Activated naive CD8-positive, alpha-beta T cell treated with anti-CD3 and anti-CD28 coated beads, Interleukin-2, amount 10 ng/mL, durations not matched to agents 7 days and 5 days (primary cell): ENCODE results near the gene PTPN4. TPM values are rescaled to one million over a fixed set of nuclear protein-coding genes. Genes with fewer than 3 reads are reported as not detected.

Experiments
- ATAC-seq: fragments of 150-1000 bp; cut with Tn5 transposase; one replicate; pipeline ENCODE4 v1.10.0; 2021; ENCODE audit warnings: low read depth, moderate library complexity
- POLR2A ChIA-PET: fragments of 350-600 bp; sonication (Branson Sonifier 250); formaldehyde crosslinking; loops from one replicate; lab custom pipeline; 2021; ENCODE audit warnings: antibody characterized with exemption; lab: Charles Lee
- DNase-seq: peaks from one replicate; pipeline ENCODE4 v3.0.0; 2021
- H3K27ac Mint-ChIP-seq: one replicate; pipeline ENCODE4 v1.8.0; 2022; ENCODE audit warnings: mild to moderate bottlenecking, mixed read lengths
- H3K27me3 Mint-ChIP-seq: one replicate; pipeline ENCODE4 v1.8.0; 2022; ENCODE audit warnings: mild to moderate bottlenecking, moderate library complexity, mixed read lengths
- H3K36me3 Mint-ChIP-seq: one replicate; pipeline ENCODE4 v1.8.0; 2021; ENCODE audit warnings: mild to moderate bottlenecking, mixed read lengths
- H3K4me1 Mint-ChIP-seq: one replicate; pipeline ENCODE4 v1.8.0; 2021; ENCODE audit warnings: mixed read lengths
- H3K4me3 Mint-ChIP-seq: one replicate; pipeline ENCODE4 v1.8.0; 2022; ENCODE audit warnings: mild to moderate bottlenecking, moderate library complexity, mixed read lengths
- H3K9me3 Mint-ChIP-seq: one replicate; pipeline ENCODE4 v1.8.0; 2021; ENCODE audit warnings: mixed read lengths
- total RNA-seq, 2 experiments: library from RNA; stranded (reverse); gene quantifications; one replicate each; pipeline ENCODE4 v1.2.3, GENCODE V29; 2021

Gene PTPN4
- total RNA-seq: 100 to 1,000 TPM; 102 to 109 TPM

GRCh38 chr2:119759451-119760236 is at the start of gene PTPN4:
PTPN4 (plus strand) TSS chr2:119759922; CDS start chr2:119809854, 49,932 bp downstream.
- POLR2A ChIA-PET: interaction anchor here (0.6 to 1.8 kb wide), 16 partner anchors 9 to 490 kb away, joined by 3 to 15 read pairs (median 4); partner anchors contain the start of gene EPB41L5
- Mint-ChIP-seq H3K36me3 (no peaks in the 10 kb centered on the region), H3K27me3 (no peaks in the 10 kb centered on the region), H3K4me1 (peaks cover 28% of the 10 kb centered on the region), H3K9me3 (no peaks in the 10 kb centered on the region), H3K4me3 (peak within 1 kb of the TSS; percentile 90), H3K27ac (peak within 1 kb of the TSS; percentile 90)
- DNase-seq (peak; percentile 94), ATAC-seq (peak; percentile 96)

DNA sequence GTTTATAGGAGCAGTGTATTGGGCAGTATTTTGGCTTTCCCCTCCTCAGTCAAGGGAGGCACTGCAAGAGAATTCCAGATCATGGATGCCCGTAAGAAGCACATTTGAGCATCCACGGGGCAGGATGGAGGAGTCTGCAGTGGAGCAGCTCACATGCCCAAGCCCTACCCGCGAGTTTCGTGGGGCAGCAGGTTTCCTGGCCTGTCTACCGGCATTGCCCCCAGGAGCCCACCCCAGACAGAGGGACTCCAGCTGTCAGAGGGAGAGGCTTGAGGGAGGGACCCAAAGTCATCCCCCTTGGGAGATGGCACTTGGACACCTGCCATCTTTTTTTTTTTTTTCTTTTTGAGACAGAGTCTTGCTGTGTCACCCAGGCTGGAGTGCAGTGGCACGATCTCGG is 49.4 kb upstream of the PTPN4 start:
- DNase-seq (no peak), ATAC-seq (no peak)
- no peak overlapping the region for H3K27ac Mint-ChIP-seq
- H3K4me3 Mint-ChIP-seq: no peak overlapping the region
- H3K27me3 Mint-ChIP-seq: peaks cover 3% of the 10 kb centered on the region
- H3K4me1 Mint-ChIP-seq: peaks cover 1% of the 10 kb centered on the region
- peaks cover 1% of the 10 kb centered on the region for H3K9me3 Mint-ChIP-seq
- POLR2A ChIA-PET: no interaction called here
- no peaks in the 10 kb centered on the region for H3K36me3 Mint-ChIP-seq

- peaks cover 3% of the 10 kb centered on the region for H3K27me3 Mint-ChIP-seq
- no peaks in the 10 kb centered on the region for H3K36me3 Mint-ChIP-seq
- no peak overlapping the region for H3K4me3 Mint-ChIP-seq
- ATAC-seq: no peak
- peaks cover 1% of the 10 kb centered on the region for H3K9me3 Mint-ChIP-seq
- no peak overlapping the region for H3K27ac Mint-ChIP-seq
- H3K4me1 Mint-ChIP-seq: peaks cover 1% of the 10 kb centered on the region
- POLR2A ChIA-PET: interaction anchor here (0.6 kb wide), 1 partner anchor 372 kb away, joined by 4 read pairs; no protein-coding TSS in a partner anchor
- no peak for DNase-seq
Observed at GRCh38 chr2:119711352-119711751, 48.4 kb upstream of the PTPN4 start.

GRCh38 chr2:119712571-119712970 is 47.2 kb upstream of the PTPN4 start:
- H3K4me1 Mint-ChIP-seq: peaks cover 1% of the 10 kb centered on the region
- DNase-seq (no peak), ATAC-seq (no peak)
- no peaks in the 10 kb centered on the region for H3K36me3 Mint-ChIP-seq
- H3K27me3 Mint-ChIP-seq: peaks cover 3% of the 10 kb centered on the region
- POLR2A ChIA-PET: no interaction called here
- peaks cover 1% of the 10 kb centered on the region for H3K9me3 Mint-ChIP-seq
- H3K27ac Mint-ChIP-seq: no peak overlapping the region
- no peak overlapping the region for H3K4me3 Mint-ChIP-seq

DNA sequence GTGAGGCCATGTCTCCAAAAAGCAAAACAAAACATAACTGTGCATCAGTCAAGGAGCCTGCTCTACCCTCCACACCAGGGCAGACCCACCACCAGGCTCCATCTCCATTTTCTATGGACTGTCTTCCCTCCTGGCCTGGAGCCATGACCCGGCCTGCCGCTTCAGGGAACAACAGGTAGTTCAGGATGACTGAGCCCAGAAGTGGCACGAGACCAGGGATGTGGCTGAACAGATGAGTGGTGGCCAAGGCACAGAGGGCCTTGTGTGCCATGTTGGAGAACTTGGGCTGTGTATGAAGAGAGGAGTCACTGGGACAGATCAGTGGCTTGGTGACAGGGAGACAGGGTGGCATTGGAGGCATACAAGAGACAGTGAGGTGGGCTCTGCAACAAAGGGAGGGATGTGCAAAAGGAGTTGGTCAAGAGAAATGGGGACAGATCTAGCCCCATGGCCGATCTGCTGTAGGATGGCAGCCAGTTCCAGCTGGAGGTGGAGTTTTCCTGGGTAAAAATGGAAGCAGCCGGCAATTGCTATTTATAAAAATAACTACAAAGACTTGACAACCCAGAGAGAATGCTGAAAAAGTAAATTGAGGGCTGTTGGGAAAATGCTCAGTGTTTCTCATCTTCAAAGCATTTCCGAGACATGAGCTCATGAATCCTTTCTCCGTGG is 45.8 kb upstream of the PTPN4 start:
- no peak overlapping the region for H3K4me3 Mint-ChIP-seq
- POLR2A ChIA-PET: no interaction called here
- peaks cover 1% of the 10 kb centered on the region for H3K9me3 Mint-ChIP-seq
- no peak for ATAC-seq
- peaks cover 5% of the 10 kb centered on the region for H3K27me3 Mint-ChIP-seq
- DNase-seq: no peak
- peaks cover 3% of the 10 kb centered on the region for H3K4me1 Mint-ChIP-seq
- H3K36me3 Mint-ChIP-seq: no peaks in the 10 kb centered on the region
- no peak overlapping the region for H3K27ac Mint-ChIP-seq

GRCh38 chr2:119715409-119716283 is 44.1 kb upstream of the PTPN4 start:
- H3K4me3 Mint-ChIP-seq: no peak overlapping the region
- H3K27ac Mint-ChIP-seq: no peak overlapping the region
- H3K9me3 Mint-ChIP-seq: peaks cover 1% of the 10 kb centered on the region
- no peak for DNase-seq
- ATAC-seq: no peak
- no peaks in the 10 kb centered on the region for H3K36me3 Mint-ChIP-seq
- H3K27me3 Mint-ChIP-seq: peaks cover 5% of the 10 kb centered on the region
- H3K4me1 Mint-ChIP-seq: peaks cover 3% of the 10 kb centered on the region
- POLR2A ChIA-PET: no interaction called here

- no peak overlapping the region for H3K4me3 Mint-ChIP-seq
- no peaks in the 10 kb centered on the region for H3K36me3 Mint-ChIP-seq
- ATAC-seq (no peak), DNase-seq (no peak)
- no peak overlapping the region for H3K27ac Mint-ChIP-seq
- H3K4me1 Mint-ChIP-seq: peaks cover 3% of the 10 kb centered on the region
- H3K27me3 Mint-ChIP-seq: peaks cover 5% of the 10 kb centered on the region
- peaks cover 1% of the 10 kb centered on the region for H3K9me3 Mint-ChIP-seq
- POLR2A ChIA-PET: no interaction called here
Observed at GRCh38 chr2:119716284-119716672, 43.4 kb upstream of the PTPN4 start.

- H3K4me3 Mint-ChIP-seq: no peak overlapping the region
- peaks cover 7% of the 10 kb centered on the region for H3K4me1 Mint-ChIP-seq
- ATAC-seq: no peak
Observed at GRCh38 chr2:119718501-119719260, 41.0 kb upstream of the PTPN4 start.

DNA sequence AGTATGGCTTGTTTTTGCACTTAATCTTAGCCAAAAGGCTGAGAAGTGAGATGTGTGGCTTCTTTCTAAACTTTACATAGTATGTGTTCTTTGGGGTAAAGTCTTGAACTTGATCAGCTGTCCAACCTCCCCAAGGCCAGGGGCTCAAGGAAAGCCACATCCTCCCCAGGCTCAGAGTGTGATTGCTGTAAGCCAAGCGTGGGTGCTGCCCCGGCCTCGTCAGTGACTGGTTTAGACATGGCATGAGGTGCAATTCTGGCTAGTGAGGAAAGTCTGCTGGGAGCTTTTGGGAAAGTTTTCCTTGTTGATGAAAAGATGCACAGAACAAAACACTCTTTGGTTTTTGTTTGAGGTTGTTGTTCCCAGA is 40.5 kb upstream of the PTPN4 start:
- no peaks in the 10 kb centered on the region for H3K36me3 Mint-ChIP-seq
- no peak for DNase-seq
- ATAC-seq: no peak
- no peaks in the 10 kb centered on the region for H3K9me3 Mint-ChIP-seq
- H3K27me3 Mint-ChIP-seq: peaks cover 2% of the 10 kb centered on the region
- POLR2A ChIA-PET: no interaction called here
- H3K4me3 Mint-ChIP-seq: no peak overlapping the region
- no peak overlapping the region for H3K27ac Mint-ChIP-seq
- H3K4me1 Mint-ChIP-seq: peaks cover 10% of the 10 kb centered on the region

More at GRCh38 chr2:119718501-119719260, 41.0 kb upstream of the PTPN4 start:
- Mint-ChIP-seq H3K9me3 (peaks cover 1% of the 10 kb centered on the region), H3K27me3 (peaks cover 5% of the 10 kb centered on the region), H3K27ac (no peak overlapping the region), H3K36me3 (no peaks in the 10 kb centered on the region)
- no peak for DNase-seq
- POLR2A ChIA-PET: interaction anchor here (0.5 kb wide), 1 partner anchor 66 kb away, joined by 3 read pairs; no protein-coding TSS in a partner anchor

- Mint-ChIP-seq H3K27ac (no peak overlapping the region), H3K9me3 (no peaks in the 10 kb centered on the region), H3K27me3 (peaks cover 2% of the 10 kb centered on the region), H3K4me1 (peaks cover 10% of the 10 kb centered on the region), H3K36me3 (no peaks in the 10 kb centered on the region), H3K4me3 (no peak overlapping the region)
- DNase-seq: no peak
- ATAC-seq: no peak
- POLR2A ChIA-PET: no interaction called here
Observed at GRCh38 chr2:119721043-119721442, 38.7 kb upstream of the PTPN4 start.

DNA sequence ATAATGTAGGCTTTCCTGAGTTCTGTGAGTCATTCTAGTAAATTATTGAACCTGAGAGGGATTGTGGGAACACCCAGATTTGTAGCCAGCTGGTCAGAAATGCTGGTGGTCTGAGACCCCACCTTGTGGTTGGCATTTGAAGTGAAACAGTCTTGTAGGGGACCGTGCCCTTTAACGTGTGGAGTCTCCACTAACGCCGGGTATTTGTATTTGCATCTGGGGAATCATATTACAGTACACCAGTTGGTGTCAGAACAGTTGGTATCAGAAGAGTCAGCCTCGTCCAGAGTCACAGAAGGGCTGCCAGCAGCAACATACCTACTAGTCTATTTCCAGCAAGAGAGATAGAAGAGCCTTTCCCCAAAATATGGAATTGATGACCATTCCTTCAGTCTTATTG is 38.3 kb upstream of the PTPN4 start:
- Mint-ChIP-seq H3K4me3 (no peak overlapping the region), H3K27me3 (peaks cover 2% of the 10 kb centered on the region), H3K27ac (no peak overlapping the region), H3K4me1 (peaks cover 10% of the 10 kb centered on the region), H3K9me3 (no peaks in the 10 kb centered on the region), H3K36me3 (no peaks in the 10 kb centered on the region)
- DNase-seq (no peak), ATAC-seq (no peak)
- POLR2A ChIA-PET: no interaction called here

DNA sequence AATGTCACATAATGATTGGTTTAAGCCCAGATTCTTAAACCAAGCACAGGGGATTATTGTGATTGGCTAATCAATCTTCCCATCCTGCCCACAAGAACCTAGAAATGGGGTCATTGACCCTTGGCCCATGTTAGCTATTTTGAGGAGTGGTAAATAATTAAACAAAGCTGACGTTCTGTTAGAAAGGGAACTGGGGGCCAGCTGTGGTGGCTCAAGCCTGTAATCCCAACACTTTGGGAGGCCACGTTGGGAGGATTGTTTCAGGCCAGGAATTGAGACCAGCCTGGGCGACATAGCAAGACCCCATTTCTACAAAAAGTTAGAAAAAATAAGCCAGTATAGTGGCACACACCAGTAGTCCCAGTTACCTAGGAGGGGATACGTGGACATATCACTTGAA is 37.8 kb upstream of the PTPN4 start:
- POLR2A ChIA-PET: no interaction called here
- no peak for ATAC-seq
- H3K27ac Mint-ChIP-seq: no peak overlapping the region
- DNase-seq: no peak
- H3K9me3 Mint-ChIP-seq: no peaks in the 10 kb centered on the region
- H3K36me3 Mint-ChIP-seq: no peaks in the 10 kb centered on the region
- H3K4me1 Mint-ChIP-seq: peaks cover 10% of the 10 kb centered on the region
- H3K27me3 Mint-ChIP-seq: peaks cover 2% of the 10 kb centered on the region
- no peak overlapping the region for H3K4me3 Mint-ChIP-seq
